Measurements from ENCODE around the gene RASGEF1B.

DNA sequence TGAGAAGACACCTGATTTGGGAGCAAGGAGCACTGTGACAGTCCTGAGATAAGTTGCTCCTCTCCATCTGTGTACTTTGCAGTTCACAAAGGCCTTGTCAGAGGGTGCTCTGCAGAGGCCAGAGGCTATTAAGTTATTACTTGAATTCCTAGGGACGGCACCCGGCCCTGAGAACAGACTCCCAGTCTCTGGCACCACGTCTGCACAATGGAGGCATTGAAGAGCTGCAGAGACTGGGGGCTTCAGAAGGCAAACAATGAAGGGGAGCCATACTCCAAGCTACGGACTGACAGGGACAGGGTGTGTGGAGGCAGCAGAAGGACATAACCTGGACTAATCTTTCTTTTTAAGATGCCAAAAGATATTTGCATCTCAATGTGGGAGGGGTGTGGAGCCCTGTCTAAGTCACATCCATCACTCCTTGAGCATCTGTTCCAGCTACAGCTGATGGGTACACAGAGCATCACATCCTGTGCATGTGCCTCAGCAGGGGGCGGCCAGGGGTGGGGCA lies 11.5 kb downstream of the RASGEF1B start:
- TF ChIP-seq POLR2AphosphoS5 (IDR thresholded peaks at IDR 0.05) = no peak
- TF ChIP-seq, protein P1, sequence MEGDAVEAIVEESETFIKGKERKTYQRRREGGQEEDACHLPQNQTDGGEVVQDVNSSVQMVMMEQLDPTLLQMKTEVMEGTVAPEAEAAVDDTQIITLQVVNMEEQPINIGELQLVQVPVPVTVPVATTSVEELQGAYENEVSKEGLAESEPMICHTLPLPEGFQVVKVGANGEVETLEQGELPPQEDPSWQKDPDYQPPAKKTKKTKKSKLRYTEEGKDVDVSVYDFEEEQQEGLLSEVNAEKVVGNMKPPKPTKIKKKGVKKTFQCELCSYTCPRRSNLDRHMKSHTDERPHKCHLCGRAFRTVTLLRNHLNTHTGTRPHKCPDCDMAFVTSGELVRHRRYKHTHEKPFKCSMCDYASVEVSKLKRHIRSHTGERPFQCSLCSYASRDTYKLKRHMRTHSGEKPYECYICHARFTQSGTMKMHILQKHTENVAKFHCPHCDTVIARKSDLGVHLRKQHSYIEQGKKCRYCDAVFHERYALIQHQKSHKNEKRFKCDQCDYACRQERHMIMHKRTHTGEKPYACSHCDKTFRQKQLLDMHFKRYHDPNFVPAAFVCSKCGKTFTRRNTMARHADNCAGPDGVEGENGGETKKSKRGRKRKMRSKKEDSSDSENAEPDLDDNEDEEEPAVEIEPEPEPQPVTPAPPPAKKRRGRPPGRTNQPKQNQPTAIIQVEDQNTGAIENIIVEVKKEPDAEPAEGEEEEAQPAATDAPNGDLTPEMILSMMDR (IDR thresholded peaks at IDR 0.05) = no peak
- no peak for TF ChIP-seq POLR2A (IDR thresholded peaks at IDR 0.05; ENCODE audit: low read depth)
- TF ChIP-seq EP300 (IDR thresholded peaks at IDR 0.05) = no peak

All from esophagus muscularis mucosa (tissue), 4 donors.